ENCODE results near the gene VCAM1.
"Not testable (repeated sequence)": the region's sequence is repeated elsewhere in the genome, so short reads cannot be mapped to it uniquely, and the experiment has no call there.

Gene VCAM1

GRCh38 chr1:100730130-100730529 lies 10.6 kb downstream of the VCAM1 start:
- FAIRE-seq = no peak

- FAIRE-seq = no peak
Measured at GRCh38 chr1:100731309-100731708, 11.8 kb downstream of the VCAM1 start.

- FAIRE-seq = no peak
Measured at GRCh38 chr1:100731758-100732157, 12.2 kb downstream of the VCAM1 start.

- FAIRE-seq = no peak
Measured at GRCh38 chr1:100734676-100735075, 15.1 kb downstream of the VCAM1 start.

- no peak for FAIRE-seq
Measured at GRCh38 chr1:100735244-100735643, 15.7 kb downstream of the VCAM1 start.

GRCh38 chr1:100736324-100736723 lies 16.8 kb downstream of the VCAM1 start:
- FAIRE-seq = no peak

GRCh38 chr1:100736746-100737145 lies 17.2 kb downstream of the VCAM1 start:
- no peak for FAIRE-seq

GRCh38 chr1:100746542-100746932 lies 27.0 kb downstream of the VCAM1 start:
- FAIRE-seq = no peak

GRCh38 chr1:100747771-100748170 lies 28.2 kb downstream of the VCAM1 start:
- no peak for FAIRE-seq

- FAIRE-seq = no peak
Measured at GRCh38 chr1:100750005-100750885, 30.7 kb downstream of the VCAM1 start.

GRCh38 chr1:100752791-100753190 lies 33.2 kb downstream of the VCAM1 start:
- no peak for FAIRE-seq

- FAIRE-seq = no peak
Measured at GRCh38 chr1:100757946-100758345, 38.4 kb downstream of the VCAM1 start.

GRCh38 chr1:100759188-100759587 lies 39.6 kb downstream of the VCAM1 start:
- no peak for FAIRE-seq

GRCh38 chr1:100760511-100760910 lies 41.0 kb downstream of the VCAM1 start:
- no peak for FAIRE-seq

- no peak for FAIRE-seq
Measured at GRCh38 chr1:100762461-100762860, 42.9 kb downstream of the VCAM1 start.

- no peak for FAIRE-seq
Measured at GRCh38 chr1:100767176-100767890, 47.8 kb downstream of the VCAM1 start.

- no peak for FAIRE-seq
Measured at GRCh38 chr1:100769323-100769722, 49.8 kb downstream of the VCAM1 start.

GRCh38 chr1:100769906-100770646 lies 50.5 kb downstream of the VCAM1 start:
- FAIRE-seq = no peak

GRCh38 chr1:100773444-100773843 lies 53.9 kb downstream of the VCAM1 start:
- no peak for FAIRE-seq

GRCh38 chr1:100774370-100774769 lies 54.8 kb downstream of the VCAM1 start:
- FAIRE-seq = no peak

GRCh38 chr1:100775483-100775882 lies 55.9 kb downstream of the VCAM1 start:
- no peak for FAIRE-seq

GRCh38 chr1:100778748-100779147 lies 59.2 kb downstream of the VCAM1 start:
- no peak for FAIRE-seq

GRCh38 chr1:100780814-100781213 lies 61.3 kb downstream of the VCAM1 start:
- no peak for FAIRE-seq

- not testable (repeated sequence) for FAIRE-seq
Measured at GRCh38 chr1:100781728-100782127, 62.2 kb downstream of the VCAM1 start.
